ENCODE measurements around the gene MED25. TPM values are rescaled to one million over a fixed set of nuclear protein-coding genes. Genes with fewer than 3 reads are reported as not detected.
A peak's percentile ranks its signal among the peaks of the same experiment; 100 is the strongest.

The MED25 gene
- total RNA-seq, 1 donor from 2014 or later: 49.1 TPM

- no peak for DNase-seq
- H3K4me3 Mint-ChIP-seq: no peak overlapping the region
- H3K27me3 Mint-ChIP-seq: no peaks in the 10 kb centered on the region
- H3K36me3 Mint-ChIP-seq (ENCODE audit: low read depth): peaks cover 14% of the 10 kb centered on the region
- intact Hi-C loops (cut with micrococcal nuclease): loop anchor here (5.0 to 10.0 kb wide), 2 partner anchors 110 to 1238 kb away; partner anchors contain the start of gene DBP
- H3K27ac Mint-ChIP-seq: peak overlapping the region; percentile 65
- peaks cover 33% of the 10 kb centered on the region for H3K4me1 Mint-ChIP-seq
- H3K9me3 Mint-ChIP-seq: no peaks in the 10 kb centered on the region
Observed at GRCh38 chr19:49875177-49875576, 57.1 kb downstream of the MED25 start.

GRCh38 chr19:49875857-49876421 lies 57.9 kb downstream of the MED25 start:
- intact Hi-C loops (cut with micrococcal nuclease): loop anchor here (1.0 to 10.0 kb wide), 6 partner anchors 26 to 1239 kb away; partner anchors contain the start of genes DBP, RPS11 and RRAS
- H3K4me3 Mint-ChIP-seq: no peak overlapping the region

DNA sequence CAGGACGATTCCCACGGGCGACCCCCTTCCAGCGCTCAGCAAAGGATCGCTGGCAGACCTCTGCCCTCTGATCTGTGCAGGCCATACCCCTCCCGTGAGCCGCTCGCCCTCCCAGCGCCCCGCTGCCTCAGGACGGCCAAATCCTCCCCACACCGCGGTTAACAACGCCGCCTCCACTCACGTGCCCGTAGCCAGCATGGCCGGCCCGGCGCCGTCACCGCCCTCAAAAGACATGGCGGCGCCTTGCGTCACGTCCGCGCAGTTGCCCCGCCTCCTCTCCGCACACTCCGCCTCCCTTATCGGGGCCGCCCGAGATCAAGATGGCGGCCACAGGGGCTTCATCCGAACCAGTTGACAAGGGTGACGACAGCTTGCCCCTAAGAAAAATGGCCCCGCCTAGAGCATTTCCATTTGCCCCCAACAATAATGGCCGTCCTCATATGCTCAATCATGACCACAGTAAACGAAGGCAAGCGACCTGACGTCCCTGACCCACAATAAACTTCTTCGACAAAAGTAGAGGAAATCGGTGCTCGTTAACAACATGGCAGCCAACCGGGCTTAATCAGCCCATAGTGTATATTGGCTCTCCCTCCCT lies 58.4 kb downstream of the MED25 start:
- intact Hi-C loops (cut with micrococcal nuclease): loop anchor here (1.0 to 10.0 kb wide), 13 partner anchors 7 to 1239 kb away; partner anchors contain the start of genes ATF5, DBP, FUZ and NUP62
- Mint-ChIP-seq H3K27me3 (no peaks in the 10 kb centered on the region), H3K36me3 (ENCODE audit: low read depth) (peaks cover 23% of the 10 kb centered on the region), H3K9me3 (no peaks in the 10 kb centered on the region), H3K27ac (no peak overlapping the region), H3K4me3 (no peak overlapping the region), H3K4me1 (peaks cover 29% of the 10 kb centered on the region)
- DNase-seq: peak; percentile 100

More at GRCh38 chr19:49875857-49876421, 57.9 kb downstream of the MED25 start:
- no peaks in the 10 kb centered on the region for H3K27me3 Mint-ChIP-seq
- H3K36me3 Mint-ChIP-seq (ENCODE audit: low read depth): peaks cover 20% of the 10 kb centered on the region
- H3K27ac Mint-ChIP-seq: no peak overlapping the region
- DNase-seq: peak; percentile 91
- no peaks in the 10 kb centered on the region for H3K9me3 Mint-ChIP-seq
- H3K4me1 Mint-ChIP-seq: peaks cover 29% of the 10 kb centered on the region

DNA sequence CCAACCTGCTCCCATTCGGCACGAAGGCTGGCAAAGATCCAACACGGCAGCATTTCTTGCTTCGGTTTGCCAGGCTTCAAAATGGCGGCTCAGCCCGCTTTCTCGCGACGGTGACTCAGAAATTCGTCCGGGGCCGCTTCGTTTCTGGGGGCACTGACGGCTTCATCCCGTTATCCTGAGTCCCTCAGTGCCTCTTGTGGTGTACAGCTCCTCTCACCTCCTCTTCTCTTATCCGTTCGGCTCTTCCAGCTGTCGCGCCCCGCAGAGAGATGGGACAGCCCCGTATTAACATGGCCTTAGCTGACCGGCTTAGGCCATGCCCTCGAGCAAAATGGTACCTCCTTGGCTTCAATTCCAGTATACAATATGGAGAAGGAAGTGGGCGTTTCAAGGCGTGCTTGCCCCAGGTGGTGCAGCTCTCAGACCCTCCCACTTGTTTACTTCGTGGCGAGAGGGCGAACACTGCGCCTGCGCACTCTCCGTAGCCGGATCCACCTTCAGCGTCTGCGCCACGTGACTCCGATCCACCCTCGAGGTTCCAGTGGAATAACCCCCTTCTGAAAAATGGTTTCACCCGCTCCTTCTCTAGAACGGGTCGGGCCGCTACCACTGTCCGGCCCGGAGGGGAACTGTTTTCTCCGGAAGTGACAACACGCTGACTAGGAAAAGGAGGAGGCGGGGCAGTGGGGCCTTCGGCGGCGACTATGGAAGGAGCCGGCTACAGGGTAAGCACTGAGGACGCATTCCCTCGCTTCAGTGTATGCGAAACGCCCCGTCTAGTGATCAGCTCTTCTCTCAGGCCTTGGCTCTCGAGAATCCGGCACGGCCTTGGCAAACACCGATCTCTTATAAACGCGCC lies 59.2 kb downstream of the MED25 start, which contains the start of the genes AKT1S1 and TBC1D17:
AKT1S1 (minus strand) TSS at position 336 of the 859 bp plus-strand sequence. CDS start 4,060 bp downstream, outside the sequence.
TBC1D17 (plus strand) TSS at position 683 of the 859 bp plus-strand sequence; CDS start at position 705, 22 bp downstream.
- H3K27me3 Mint-ChIP-seq: no peaks in the 10 kb centered on the region
- peak; percentile 100 for DNase-seq
- H3K4me3 Mint-ChIP-seq: no peak within 1 kb of the TSS
- H3K4me1 Mint-ChIP-seq: peaks cover 23% of the 10 kb centered on the region
- intact Hi-C loops (cut with micrococcal nuclease): loop anchor here (1.0 to 10.0 kb wide), 10 partner anchors 8 to 1240 kb away; partner anchors contain the start of genes ATF5, DBP, FUZ and NUP62
- H3K27ac Mint-ChIP-seq: no peak within 1 kb of the TSS
- peaks cover 23% of the 10 kb centered on the region for H3K36me3 Mint-ChIP-seq (ENCODE audit: low read depth)
- H3K9me3 Mint-ChIP-seq: no peaks in the 10 kb centered on the region

DNA sequence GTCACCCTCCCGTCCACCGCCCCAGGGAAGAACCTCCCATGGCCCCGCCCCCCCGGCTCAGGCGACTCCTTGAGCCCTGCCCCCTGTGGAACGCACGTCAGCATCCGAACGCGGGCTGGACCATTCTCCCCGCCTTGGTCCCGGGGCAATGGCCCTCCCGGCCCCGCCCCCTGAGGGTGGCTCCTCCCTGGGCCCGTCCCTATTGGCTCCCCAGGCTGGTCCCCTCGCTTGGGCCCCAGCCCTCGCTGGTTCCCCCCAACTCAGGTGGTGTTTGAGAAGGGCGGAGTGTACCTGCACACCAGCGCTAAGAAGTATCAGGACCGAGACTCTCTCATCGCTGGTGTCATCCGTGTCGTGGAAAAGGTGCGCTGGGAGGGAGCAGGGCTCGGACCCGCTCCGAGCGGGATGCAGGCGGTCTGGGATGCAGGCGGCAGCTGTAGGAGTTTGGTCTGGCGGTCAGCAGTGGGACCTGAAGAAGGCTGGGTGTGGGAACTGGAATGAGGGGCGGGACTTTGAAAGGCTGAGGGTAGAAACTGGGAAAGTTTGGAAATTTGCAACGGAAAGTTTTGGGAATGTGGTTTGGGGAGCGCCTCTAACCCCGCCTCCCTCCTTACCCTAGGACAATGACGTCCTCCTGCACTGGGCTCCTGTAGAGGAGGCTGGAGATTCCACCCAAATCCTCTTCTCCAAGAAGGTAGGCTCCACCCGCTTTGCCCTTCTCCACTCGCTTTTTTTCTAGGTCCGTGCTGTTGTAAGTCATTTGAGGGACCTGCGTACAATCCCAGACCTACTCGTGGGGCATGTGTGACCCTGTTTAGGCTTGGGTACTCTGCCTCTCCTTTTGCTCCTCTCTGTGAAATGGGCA lies 60.0 kb downstream of the MED25 start:
- H3K4me3 Mint-ChIP-seq: no peak overlapping the region
- intact Hi-C loops (cut with micrococcal nuclease): loop anchor here (1.0 to 10.0 kb wide), 10 partner anchors 9 to 1241 kb away; partner anchors contain the start of genes ATF5, DBP, FUZ and NUP62
- no peaks in the 10 kb centered on the region for H3K27me3 Mint-ChIP-seq
- DNase-seq: peak; percentile 100
- peaks cover 30% of the 10 kb centered on the region for H3K36me3 Mint-ChIP-seq (ENCODE audit: low read depth)
- peaks cover 21% of the 10 kb centered on the region for H3K4me1 Mint-ChIP-seq
- no peaks in the 10 kb centered on the region for H3K9me3 Mint-ChIP-seq
- H3K27ac Mint-ChIP-seq: no peak overlapping the region

- Mint-ChIP-seq H3K27me3 (no peaks in the 10 kb centered on the region), H3K9me3 (no peaks in the 10 kb centered on the region), H3K27ac (no peak overlapping the region), H3K4me1 (peaks cover 21% of the 10 kb centered on the region), H3K4me3 (no peak overlapping the region), H3K36me3 (ENCODE audit: low read depth) (peaks cover 35% of the 10 kb centered on the region)
- peak; percentile 63 for DNase-seq
- intact Hi-C loops (cut with micrococcal nuclease): loop anchor here (5.0 to 10.0 kb wide), 2 partner anchors 106 to 1241 kb away; partner anchors contain the start of gene DBP
Observed at GRCh38 chr19:49878744-49879070, 60.6 kb downstream of the MED25 start.

DNA sequence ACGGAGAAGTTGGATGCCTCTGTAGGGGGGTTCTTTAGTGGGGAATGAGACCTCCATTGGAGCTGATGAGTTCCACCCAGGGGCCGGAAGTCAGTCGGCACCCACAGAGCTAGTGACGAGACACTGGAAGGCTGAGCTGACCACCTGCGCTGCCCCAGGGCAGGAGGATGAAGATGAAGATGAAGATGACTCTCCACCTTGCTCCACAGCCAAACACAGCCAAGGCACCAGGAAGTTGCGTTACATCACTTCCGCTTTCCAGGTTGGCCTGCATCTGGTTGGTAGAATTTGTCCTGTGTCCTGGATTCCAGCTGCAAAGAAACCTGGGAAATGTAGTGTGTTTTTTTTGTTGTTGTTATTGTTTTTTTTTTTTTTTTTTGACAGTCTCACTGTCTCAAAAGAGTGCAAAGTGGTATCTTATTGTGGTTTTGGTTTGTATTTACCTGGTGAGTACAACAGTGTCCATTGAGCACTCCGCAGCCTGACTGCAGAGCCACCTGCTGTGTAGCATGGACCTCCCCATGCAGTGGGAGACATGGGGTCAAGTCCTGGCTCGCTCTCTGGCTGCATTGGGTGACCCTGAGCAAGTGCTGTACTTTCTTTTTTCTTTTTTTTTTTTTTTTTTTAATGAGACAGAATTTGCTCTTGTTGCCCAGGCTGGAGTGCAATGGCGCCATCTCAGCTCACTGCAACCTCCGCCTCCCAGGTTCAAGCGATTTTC lies 61.3 kb downstream of the MED25 start:
- Mint-ChIP-seq H3K4me3 (no peak overlapping the region), H3K4me1 (peaks cover 21% of the 10 kb centered on the region), H3K27ac (no peak overlapping the region), H3K36me3 (ENCODE audit: low read depth) (peaks cover 39% of the 10 kb centered on the region), H3K9me3 (no peaks in the 10 kb centered on the region), H3K27me3 (no peaks in the 10 kb centered on the region)
- peak; percentile 74 for DNase-seq
- intact Hi-C loops (cut with micrococcal nuclease): loop anchor here (5.0 to 10.0 kb wide), 2 partner anchors 105 to 1242 kb away; partner anchors contain the start of gene DBP

DNA sequence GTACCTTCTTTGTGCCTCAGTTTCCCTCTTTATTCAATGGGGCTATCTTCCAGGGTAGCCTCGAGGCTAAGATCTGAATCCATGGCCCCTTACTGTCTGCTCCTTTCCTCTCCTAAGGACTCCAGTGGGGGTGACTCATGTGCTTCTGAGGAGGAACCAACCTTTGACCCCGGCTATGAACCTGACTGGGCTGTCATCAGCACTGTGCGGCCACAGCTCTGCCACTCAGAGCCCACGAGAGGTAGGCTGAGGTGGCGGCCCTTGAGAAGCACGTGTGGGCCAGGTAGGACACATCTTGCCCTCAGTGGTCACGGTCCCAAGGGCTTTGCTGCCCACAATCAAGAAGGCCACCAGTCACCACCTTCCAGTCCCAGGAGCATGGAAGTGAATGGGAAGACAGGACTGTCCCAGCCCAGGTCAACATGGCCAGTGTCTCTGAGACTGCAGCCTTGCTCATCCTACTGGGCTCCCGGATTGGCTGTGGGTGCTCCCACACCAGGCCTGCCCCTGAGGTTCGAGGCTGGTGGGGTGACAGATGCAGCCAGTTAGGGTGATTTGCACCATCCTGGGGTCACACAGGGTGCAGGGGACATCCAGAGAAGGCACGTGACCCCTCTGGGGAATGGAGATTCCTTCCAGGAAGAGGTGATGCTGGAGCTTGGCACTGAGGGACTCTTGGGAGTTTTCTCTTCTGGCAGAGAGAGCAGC lies 62.2 kb downstream of the MED25 start:
- H3K27ac Mint-ChIP-seq: no peak overlapping the region
- H3K9me3 Mint-ChIP-seq: no peaks in the 10 kb centered on the region
- intact Hi-C loops (cut with micrococcal nuclease): no loop called here
- DNase-seq: no peak
- no peak overlapping the region for H3K4me3 Mint-ChIP-seq
- H3K27me3 Mint-ChIP-seq: no peaks in the 10 kb centered on the region
- H3K4me1 Mint-ChIP-seq: peaks cover 18% of the 10 kb centered on the region
- H3K36me3 Mint-ChIP-seq (ENCODE audit: low read depth): peaks cover 47% of the 10 kb centered on the region

DNA sequence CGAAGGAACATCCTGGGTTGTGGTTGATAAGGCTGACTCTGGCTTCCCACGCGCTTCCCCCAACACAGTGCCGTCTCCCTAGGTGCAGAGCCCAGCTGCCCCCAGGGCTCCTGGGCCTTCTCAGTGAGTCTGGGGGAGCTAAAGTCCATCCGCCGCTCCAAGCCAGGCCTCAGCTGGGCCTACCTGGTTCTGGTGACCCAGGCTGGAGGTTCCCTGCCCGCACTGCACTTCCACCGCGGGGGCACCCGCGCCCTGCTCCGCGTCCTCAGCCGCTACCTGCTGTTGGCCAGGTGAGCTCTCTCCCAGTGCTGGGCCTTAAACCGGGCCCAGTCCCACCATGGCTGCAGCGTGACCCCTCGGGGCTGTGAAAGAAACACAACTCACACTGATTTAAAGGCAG lies 63.1 kb downstream of the MED25 start:
- no peak overlapping the region for H3K27ac Mint-ChIP-seq
- DNase-seq: no peak
- no peak overlapping the region for H3K4me3 Mint-ChIP-seq
- peaks cover 12% of the 10 kb centered on the region for H3K4me1 Mint-ChIP-seq
- H3K27me3 Mint-ChIP-seq: no peaks in the 10 kb centered on the region
- intact Hi-C loops (cut with micrococcal nuclease): no loop called here
- H3K36me3 Mint-ChIP-seq (ENCODE audit: low read depth): peaks cover 50% of the 10 kb centered on the region
- H3K9me3 Mint-ChIP-seq: no peaks in the 10 kb centered on the region

DNA sequence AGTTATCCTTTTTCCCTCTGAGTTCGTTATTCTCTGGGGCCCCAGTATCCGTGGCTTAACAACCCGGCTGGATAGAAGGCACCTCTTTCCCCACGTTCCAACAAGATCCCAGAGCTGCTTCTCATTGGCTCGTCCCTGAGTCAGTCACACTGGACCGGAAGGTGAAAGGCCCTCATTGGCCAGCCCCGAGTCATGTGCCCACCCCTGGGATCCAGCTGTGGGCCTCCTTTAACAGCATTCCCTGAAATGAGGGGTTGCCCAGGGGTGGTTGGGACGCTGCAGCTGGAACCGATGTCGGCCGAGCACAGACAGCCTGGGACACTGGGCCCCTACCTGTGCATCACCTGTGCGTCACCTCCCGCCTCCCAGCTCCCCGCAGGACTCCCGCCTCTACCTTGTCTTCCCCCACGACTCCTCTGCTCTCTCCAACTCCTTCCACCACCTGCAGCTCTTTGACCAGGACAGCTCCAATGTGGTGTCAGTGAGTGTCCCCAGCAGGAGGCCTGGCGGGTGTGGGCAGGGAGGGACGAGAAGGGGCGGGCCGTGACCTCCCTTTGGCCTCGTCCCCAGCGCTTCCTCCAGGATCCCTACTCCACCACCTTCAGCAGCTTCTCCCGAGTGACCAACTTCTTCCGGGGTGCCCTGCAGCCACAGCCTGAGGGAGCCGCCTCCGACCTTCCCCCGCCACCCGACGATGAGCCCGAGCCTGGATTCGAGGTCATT lies 63.7 kb downstream of the MED25 start:
- Mint-ChIP-seq H3K36me3 (ENCODE audit: low read depth) (peaks cover 54% of the 10 kb centered on the region), H3K4me1 (peaks cover 12% of the 10 kb centered on the region), H3K27me3 (no peaks in the 10 kb centered on the region), H3K4me3 (no peak overlapping the region), H3K27ac (no peak overlapping the region), H3K9me3 (no peaks in the 10 kb centered on the region)
- no peak for DNase-seq
- intact Hi-C loops (cut with micrococcal nuclease): no loop called here

GRCh38 chr19:49882643-49883042 lies 64.6 kb downstream of the MED25 start:
- no peak overlapping the region for H3K4me3 Mint-ChIP-seq
- peaks cover 54% of the 10 kb centered on the region for H3K36me3 Mint-ChIP-seq (ENCODE audit: low read depth)
- no peaks in the 10 kb centered on the region for H3K27me3 Mint-ChIP-seq
- H3K9me3 Mint-ChIP-seq: no peaks in the 10 kb centered on the region
- DNase-seq: no peak
- H3K4me1 Mint-ChIP-seq: peaks cover 12% of the 10 kb centered on the region
- H3K27ac Mint-ChIP-seq: no peak overlapping the region
- intact Hi-C loops (cut with micrococcal nuclease): no loop called here

Measured in activated CD4-positive, alpha-beta T cell treated with anti-CD3 and anti-CD28 coated beads, Interleukin-2, amount 10 ng/mL, durations not matched to agents 24 days and 14 days (primary cell).